ENCODE data around the gene CARD11. TPM values are rescaled to one million over a fixed set of nuclear protein-coding genes. Genes with fewer than 3 reads are reported as not detected.

CARD11 gene
- total RNA-seq, 4 donors from 2014 or later: 0.96 to 47.5 (median 6.6) TPM

DNA sequence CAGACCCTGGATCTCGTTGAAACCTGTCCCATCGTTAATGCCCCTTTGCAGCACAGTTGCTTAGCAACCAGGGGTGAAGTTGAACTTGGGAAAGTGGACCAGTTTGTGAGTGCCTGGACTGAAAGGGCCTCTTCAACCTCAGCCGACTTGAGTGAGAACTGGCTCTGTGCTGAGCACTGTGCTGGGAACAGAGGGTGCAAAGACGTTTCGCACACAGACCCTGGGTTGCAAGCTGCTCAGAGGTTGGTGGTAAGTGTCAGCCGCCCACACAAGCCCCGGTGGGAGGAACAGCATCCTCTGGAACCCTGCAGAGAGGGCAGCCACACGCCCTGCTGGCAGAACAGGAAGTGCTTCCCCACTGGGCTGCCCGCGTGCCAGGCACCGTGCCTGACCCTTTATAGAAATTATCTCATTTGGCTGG is 89.2 kb downstream of the CARD11 start:
- H3K4me3 ChIP-seq: no peak overlapping the region
- H3K27ac ChIP-seq: no peak overlapping the region
- intact Hi-C loops (cut with DNase I; ENCODE audit: low total_unique reads): no loop called here
- in situ Hi-C loops (cut with MboI; ENCODE audit: low pct_ligation_motif_present in 1 of 4, low pct_unique_long_range_greater_than_20kb in 1 of 4, low sequenced_read_pairs in 3 of 4): no loop called here
- DNase-seq: peak; percentile 28
- peaks cover 0 to 3% (median 0%) of the 10 kb centered on the region in 4 donors for H3K4me1 ChIP-seq
- no peaks in the 10 kb centered on the region for H3K9me3 ChIP-seq
- TF ChIP-seq POLR2AphosphoS5 (IDR thresholded peaks at IDR 0.05): no peak
- TF ChIP-seq EP300 (IDR thresholded peaks at IDR 0.05; ENCODE audit: low read depth): no peak
- TF ChIP-seq, protein P1, sequence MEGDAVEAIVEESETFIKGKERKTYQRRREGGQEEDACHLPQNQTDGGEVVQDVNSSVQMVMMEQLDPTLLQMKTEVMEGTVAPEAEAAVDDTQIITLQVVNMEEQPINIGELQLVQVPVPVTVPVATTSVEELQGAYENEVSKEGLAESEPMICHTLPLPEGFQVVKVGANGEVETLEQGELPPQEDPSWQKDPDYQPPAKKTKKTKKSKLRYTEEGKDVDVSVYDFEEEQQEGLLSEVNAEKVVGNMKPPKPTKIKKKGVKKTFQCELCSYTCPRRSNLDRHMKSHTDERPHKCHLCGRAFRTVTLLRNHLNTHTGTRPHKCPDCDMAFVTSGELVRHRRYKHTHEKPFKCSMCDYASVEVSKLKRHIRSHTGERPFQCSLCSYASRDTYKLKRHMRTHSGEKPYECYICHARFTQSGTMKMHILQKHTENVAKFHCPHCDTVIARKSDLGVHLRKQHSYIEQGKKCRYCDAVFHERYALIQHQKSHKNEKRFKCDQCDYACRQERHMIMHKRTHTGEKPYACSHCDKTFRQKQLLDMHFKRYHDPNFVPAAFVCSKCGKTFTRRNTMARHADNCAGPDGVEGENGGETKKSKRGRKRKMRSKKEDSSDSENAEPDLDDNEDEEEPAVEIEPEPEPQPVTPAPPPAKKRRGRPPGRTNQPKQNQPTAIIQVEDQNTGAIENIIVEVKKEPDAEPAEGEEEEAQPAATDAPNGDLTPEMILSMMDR (IDR thresholded peaks at IDR 0.05): no peak
- no peak for TF ChIP-seq POLR2A (IDR thresholded peaks at IDR 0.05)
- H3K36me3 ChIP-seq: no peaks in the 10 kb centered on the region
- H3K27me3 ChIP-seq: no peaks in the 10 kb centered on the region
- 80% methylated on average over 11 of the region's 11 CpGs; no CpG with 5 or more reads in 1 of the 2 donors for WGBS, 2 donors (ENCODE audit: low coverage in 1 of 2)

DNA sequence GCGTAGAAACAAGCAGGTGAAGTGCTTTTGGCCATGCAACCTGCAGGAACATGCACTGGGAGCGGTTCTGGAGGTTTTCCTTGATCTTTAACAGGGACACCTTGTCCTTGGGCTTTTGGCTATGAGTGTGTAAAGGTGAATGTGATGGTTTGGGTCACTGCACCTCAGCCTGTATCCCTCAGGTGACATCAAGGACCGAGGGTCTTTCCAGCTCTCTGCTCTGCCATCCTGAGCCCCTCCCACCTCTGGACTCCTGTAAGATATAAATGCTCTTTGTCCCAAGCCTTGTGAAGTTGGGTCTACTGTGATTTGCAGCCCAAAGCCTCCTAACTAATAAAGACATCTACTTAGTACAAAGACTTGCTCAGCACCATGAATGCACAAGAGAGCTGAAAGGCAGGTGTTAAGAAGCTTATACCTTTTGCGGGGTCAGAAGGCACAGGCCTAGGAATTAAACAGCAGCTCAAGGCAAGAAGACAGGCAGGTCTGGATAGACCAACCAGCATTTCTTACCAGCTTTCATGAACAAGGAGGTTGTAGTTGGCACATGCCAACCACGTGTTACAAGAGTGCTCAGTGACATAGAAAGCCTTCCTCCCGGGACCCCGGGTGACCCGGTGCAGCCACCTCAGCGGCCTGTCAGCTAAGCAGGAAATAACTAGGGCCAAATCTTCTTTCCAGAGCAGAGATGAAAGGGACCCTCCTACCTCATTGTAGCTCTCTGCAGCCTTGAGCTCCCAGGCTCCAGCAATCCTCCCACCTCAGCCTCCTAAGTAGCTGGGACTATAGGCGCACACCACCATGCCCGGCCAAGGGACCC is 89.9 kb downstream of the CARD11 start:
- peaks cover 0 to 3% (median 0%) of the 10 kb centered on the region in 4 donors for H3K4me1 ChIP-seq
- in situ Hi-C loops (cut with MboI; ENCODE audit: low pct_ligation_motif_present in 1 of 4, low pct_unique_long_range_greater_than_20kb in 1 of 4, low sequenced_read_pairs in 3 of 4): no loop called here
- WGBS, 2 donors (ENCODE audit: low coverage in 1 of 2): 78% methylated on average over 11 of the region's 11 CpGs; no CpG with 5 or more reads in 1 of the 2 donors

DNA sequence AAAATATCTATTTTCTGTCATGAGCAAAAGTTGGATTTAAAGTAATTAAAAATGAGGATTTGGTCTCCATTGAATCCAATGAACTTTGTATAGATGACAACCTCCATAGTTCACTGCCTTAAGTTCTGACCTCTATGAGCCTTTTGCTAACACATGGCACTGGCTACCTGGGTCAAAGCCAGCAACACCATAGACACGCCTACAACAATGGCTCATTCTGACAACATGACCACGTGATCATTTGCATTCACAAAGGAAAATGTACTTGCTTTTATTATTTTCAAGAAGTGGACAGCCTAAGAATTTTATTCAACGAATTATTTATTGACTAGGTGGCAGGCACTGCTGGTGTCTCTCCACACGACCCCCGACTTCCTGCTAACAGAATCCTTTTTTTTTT is 90.6 kb downstream of the CARD11 start:
- intact Hi-C loops (cut with DNase I; ENCODE audit: low total_unique reads): no loop called here
- 60 to 64% methylated on average over 1 to 5 of the region's 5 CpGs for WGBS, 2 donors (ENCODE audit: low coverage in 1 of 2)
- in situ Hi-C loops (cut with MboI; ENCODE audit: low pct_ligation_motif_present in 1 of 4, low pct_unique_long_range_greater_than_20kb in 1 of 4, low sequenced_read_pairs in 3 of 4): no loop called here

More for the DNA sequence above, 89.9 kb downstream of the CARD11 start:
- Histone ChIP-seq H3K27ac (no peak overlapping the region), H3K36me3 (no peaks in the 10 kb centered on the region), H3K27me3 (no peaks in the 10 kb centered on the region), H3K9me3 (no peaks in the 10 kb centered on the region), H3K4me3 (no peak overlapping the region)
- no peak for DNase-seq
- TF ChIP-seq EP300 (IDR thresholded peaks at IDR 0.05; ENCODE audit: low read depth) (no peak), POLR2A (IDR thresholded peaks at IDR 0.05) (no peak), POLR2AphosphoS5 (IDR thresholded peaks at IDR 0.05) (no peak)
- TF ChIP-seq, protein P1 (IDR thresholded peaks at IDR 0.05): no peak
- intact Hi-C loops (cut with DNase I; ENCODE audit: low total_unique reads): no loop called here

DNA sequence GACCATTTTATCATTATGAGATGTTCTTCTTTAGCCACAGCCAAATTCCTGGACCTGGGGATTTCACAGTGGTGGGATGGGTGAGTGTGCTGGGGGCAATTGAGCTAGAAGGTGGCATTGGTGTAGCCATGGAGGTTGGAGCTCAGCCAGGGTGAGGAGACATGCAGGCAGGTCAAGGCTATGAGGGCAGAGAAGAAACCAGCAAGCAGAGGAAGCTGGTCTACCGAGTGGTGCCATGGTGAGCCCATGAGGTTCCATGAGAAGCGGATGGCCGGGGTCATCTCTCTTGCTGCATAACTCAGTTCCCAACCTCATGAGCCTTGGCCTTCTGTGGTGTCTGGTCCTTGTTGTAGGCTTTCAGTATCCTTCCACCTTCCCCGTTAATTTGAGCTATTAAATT is 91.4 kb downstream of the CARD11 start:
- WGBS, 2 donors (ENCODE audit: low coverage in 1 of 2): 94% methylated on average over 4 of the region's 4 CpGs; no CpG with 5 or more reads in 1 of the 2 donors
- intact Hi-C loops (cut with DNase I; ENCODE audit: low total_unique reads) (no loop called here), in situ Hi-C loops (cut with MboI; ENCODE audit: low pct_ligation_motif_present in 1 of 4, low pct_unique_long_range_greater_than_20kb in 1 of 4, low sequenced_read_pairs in 3 of 4) (no loop called here)
- Histone ChIP-seq H3K36me3 (no peaks in the 10 kb centered on the region), H3K27me3 (no peaks in the 10 kb centered on the region), H3K27ac (no peak overlapping the region), H3K9me3 (no peaks in the 10 kb centered on the region), H3K4me1 (peaks cover 0 to 3% (median 0%) of the 10 kb centered on the region in 4 donors), H3K4me3 (no peak overlapping the region)
- DNase-seq: no peak
- TF ChIP-seq EP300 (IDR thresholded peaks at IDR 0.05; ENCODE audit: low read depth) (no peak), POLR2AphosphoS5 (IDR thresholded peaks at IDR 0.05) (no peak)
- TF ChIP-seq, protein P1 (IDR thresholded peaks at IDR 0.05): no peak

More for the DNA sequence above, 90.6 kb downstream of the CARD11 start:
- no peak overlapping the region for H3K4me3 ChIP-seq
- no peaks in the 10 kb centered on the region for H3K36me3 ChIP-seq
- H3K27ac ChIP-seq: no peak overlapping the region
- H3K27me3 ChIP-seq: no peaks in the 10 kb centered on the region
- DNase-seq: no peak
- TF ChIP-seq POLR2A (IDR thresholded peaks at IDR 0.05): no peak
- no peak for TF ChIP-seq POLR2AphosphoS5 (IDR thresholded peaks at IDR 0.05)
- TF ChIP-seq, protein P1 (IDR thresholded peaks at IDR 0.05): no peak
- no peak for TF ChIP-seq EP300 (IDR thresholded peaks at IDR 0.05; ENCODE audit: low read depth)
- H3K9me3 ChIP-seq: no peaks in the 10 kb centered on the region
- peaks cover 0 to 3% (median 0%) of the 10 kb centered on the region in 4 donors for H3K4me1 ChIP-seq
